Right hindlimb (tissue), 1 donor: ENCODE data around the gene RNF217.
A peak's percentile ranks its signal among the peaks of the same experiment; 100 is the strongest.

Experiments
- DNase-seq: peaks from one replicate; pipeline ENCODE4 v3.0.0-alpha.2; 2018

RNF217 gene

GRCh38 chr6:124990988-124991387 is 28.8 kb downstream of the RNF217 start:
- no peak for DNase-seq

DNA sequence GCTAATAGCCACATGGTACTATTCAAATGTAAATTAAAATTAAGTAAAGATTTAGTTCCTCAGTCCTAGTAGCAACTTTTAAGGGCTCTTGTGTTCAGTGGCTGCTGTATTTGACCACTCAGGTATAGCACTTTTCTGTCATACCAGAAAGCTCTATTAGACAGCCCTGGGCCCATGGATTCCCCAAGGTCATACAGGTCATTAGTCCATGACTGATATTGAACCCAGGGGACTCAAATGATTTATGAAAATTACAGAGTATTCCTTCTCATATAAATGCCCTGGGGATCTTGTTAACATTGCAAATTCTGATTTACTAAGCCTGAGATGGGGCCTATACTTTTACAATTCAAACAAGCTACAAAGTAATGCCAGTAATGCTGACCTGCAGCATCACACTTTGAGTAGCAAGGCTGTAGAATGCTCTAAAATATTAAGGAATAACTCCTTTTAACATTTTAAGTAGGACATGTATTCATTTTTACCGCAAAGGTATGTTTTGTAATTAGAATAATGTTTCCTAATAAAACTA is 29.6 kb downstream of the RNF217 start:
- no peak for DNase-seq

DNA sequence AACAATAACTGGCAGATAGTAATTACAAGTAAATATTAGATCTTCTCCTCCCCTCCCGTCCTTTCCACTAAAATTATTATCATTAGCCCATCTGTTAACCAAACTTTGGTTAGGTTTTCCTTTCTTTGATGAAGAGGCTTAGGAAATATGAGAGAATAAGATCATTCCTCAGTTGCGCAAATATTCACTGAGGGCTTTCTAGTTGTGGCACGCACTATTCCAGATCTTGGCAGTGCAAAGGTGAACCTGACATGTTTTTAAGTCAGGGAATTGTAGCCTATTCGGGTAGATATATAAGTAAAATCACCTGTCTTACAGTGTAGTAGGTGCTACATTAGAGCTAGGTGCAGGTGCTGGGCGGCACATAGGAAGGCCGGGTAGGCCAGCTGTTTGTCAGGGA is 31.1 kb downstream of the RNF217 start:
- no peak for DNase-seq

DNA sequence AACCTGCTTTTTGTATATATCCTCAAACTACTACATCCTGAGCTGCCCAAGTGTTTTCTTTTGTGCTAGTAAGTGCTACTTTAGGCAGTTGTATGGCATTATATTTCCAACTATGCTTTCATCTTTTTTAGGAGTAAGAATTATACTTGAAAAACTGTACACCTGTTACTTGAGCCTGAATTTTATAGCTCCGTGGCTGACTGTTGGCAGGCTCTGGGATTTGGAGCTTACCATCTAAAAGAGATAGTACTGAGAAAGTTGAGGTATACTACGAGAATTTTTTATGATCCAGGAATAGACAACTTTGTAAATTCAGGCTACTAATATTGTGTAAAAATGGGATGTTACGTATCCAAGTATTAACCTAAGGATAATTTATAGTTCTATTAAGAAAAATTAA is 32.4 kb downstream of the RNF217 start:
- no peak for DNase-seq

GRCh38 chr6:124995131-124995530 is 32.9 kb downstream of the RNF217 start:
- no peak for DNase-seq

DNA sequence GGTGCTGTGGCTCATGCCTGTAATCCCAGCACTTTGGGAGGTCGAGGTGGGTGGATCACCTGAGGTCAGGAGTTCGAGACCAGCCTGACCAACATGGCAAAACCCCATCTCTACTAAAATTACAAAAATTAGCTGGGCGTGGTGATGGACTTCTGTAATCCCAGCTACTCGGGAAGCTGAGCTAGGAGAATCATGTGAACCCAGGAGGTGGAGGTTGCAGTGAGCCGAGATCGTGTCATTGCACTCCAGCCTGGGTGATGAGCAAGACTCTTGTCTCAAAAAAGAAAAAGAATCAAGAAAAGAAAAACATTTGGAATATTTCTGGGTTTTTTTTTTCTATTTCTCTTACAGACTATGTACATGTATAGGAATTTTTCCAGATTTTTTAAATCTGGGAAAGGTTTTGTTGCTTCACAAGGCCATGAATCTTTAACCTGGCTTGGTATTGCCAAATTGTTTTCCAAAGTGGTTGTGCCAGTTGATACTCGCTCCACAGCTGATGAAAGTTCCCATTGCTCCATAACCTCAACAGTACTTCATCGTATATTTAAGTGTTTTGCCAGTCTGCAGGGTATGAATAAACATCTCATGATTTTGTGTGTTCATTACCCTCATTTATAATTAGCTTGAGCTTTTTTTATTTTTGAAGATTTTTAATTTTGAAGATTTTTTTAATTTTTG is 33.5 kb downstream of the RNF217 start:
- DNase-seq, result no peak

GRCh38 chr6:124996411-124996810 is 34.2 kb downstream of the RNF217 start:
- DNase-seq, result no peak

- no peak for DNase-seq
Measured at GRCh38 chr6:124997196-124997875, 35.1 kb downstream of the RNF217 start.

GRCh38 chr6:124999105-124999764 is 37.0 kb downstream of the RNF217 start:
- DNase-seq, result no peak

- DNase-seq, result peak; percentile 39
Measured at GRCh38 chr6:125001684-125002405, 39.6 kb downstream of the RNF217 start.

GRCh38 chr6:125002406-125002741 is 40.1 kb downstream of the RNF217 start:
- no peak for DNase-seq

DNA sequence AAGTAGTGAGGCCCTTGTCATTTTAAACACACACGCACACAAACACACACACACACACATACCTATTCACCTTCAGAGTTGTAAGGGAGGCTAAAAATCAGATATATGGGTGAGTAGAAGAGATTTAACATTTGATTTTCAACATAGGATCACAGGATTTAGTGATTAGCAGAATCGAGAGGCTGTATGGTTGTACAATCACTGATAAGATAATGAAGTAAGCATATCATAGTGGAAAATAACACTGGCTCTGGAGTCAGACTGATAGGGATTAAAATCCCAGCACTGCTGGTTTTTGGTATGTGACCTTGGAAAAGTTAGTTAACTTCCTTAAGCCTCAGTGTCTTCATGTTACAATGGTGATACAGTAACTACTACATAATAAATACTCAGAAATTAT is 40.8 kb downstream of the RNF217 start:
- DNase-seq, result no peak

GRCh38 chr6:125004198-125004597 is 42.0 kb downstream of the RNF217 start:
- DNase-seq, result no peak

- no peak for DNase-seq
Measured at GRCh38 chr6:125004797-125005595, 42.8 kb downstream of the RNF217 start.

DNA sequence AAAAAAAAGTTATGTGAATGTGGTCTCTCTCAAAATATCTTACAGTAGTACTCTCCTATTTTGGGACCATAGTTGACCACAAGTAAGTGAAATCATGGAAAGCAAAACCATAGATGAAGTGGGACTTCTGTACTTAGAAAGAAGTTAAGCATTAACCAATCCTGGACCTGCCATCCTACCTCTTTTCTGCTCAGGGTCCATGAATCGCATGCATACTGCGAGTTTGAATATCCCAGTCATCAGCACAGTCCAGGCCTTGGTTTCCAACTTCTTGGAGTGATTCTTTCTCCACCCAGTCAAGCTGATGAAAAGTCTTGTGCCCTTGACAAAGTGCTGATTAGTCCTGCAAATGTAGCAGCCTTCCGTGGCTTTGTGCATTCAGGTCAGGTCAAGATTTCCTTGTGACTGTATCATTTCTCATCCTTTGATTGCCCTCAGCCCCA is 46.0 kb downstream of the RNF217 start:
- DNase-seq, result no peak

GRCh38 chr6:125008957-125009356 is 46.7 kb downstream of the RNF217 start:
- no peak for DNase-seq

DNA sequence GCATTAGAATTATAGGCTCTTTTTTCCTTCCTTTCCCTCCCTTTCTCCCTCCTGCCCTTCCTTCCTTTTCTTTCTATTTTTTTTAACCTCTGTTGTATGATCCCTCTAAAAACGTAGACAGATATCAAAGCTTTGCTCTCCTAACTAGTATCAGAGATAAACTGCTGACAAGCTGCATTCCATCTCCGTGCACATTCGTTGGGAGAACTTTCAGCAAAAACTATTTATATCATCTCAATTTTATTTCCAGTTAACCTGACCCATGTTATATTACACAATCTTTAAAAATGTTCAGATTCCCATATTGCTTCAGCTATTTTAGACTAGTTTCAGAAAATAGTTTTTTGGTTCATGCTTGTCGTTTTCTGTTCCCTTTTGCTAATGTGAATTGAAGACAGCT is 47.3 kb downstream of the RNF217 start:
- no peak for DNase-seq

DNA sequence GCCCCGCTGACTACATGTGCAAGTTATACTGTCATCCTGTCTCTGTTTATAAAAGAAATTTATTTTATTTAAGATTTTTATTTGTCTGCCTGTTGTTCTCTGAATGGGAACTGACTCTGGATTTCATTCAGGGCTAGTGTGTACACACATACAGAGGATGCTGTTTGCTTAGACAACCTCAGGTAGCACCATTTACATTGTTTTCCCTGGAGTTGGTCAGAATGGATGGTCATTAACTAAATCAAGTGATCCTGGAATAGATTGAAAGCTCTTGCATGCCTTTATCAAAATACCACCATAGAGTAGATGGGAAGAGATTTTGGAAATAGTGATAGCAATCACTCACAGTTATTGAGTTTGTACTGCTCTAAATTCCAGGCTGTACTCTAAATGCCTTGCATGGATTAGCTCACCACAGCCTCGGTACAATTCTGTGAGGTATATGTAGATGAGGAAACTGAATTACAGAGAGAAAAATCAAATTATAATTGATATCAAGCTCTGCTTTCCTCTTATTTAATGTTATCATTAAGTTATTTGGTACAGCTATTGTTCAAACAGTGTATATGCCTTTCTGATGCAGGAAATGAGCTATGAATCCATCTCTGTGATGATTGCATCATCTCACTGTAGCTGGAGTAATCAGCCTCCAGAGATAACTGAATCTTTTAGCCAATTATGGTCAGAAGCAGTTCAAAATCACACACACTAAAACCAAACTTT is 51.9 kb downstream of the RNF217 start:
- DNase-seq, result no peak

DNA sequence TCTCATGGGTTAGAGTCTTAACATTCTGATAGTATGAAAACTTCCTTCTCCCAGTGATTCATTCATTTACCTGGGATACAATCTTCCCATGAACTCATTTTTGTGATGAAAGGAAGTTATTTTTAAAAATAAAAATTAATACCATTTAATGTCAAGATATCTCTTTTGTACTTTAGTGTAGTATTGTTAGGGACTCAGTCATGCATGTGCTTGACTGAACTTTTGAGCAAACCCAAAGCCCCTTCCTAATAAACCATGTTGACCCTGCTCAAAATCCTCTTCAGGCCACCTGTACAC is 52.4 kb downstream of the RNF217 start:
- DNase-seq, result no peak

GRCh38 chr6:125015152-125015551 is 52.9 kb downstream of the RNF217 start:
- no peak for DNase-seq

GRCh38 chr6:125018136-125018535 is 55.9 kb downstream of the RNF217 start:
- no peak for DNase-seq

- no peak for DNase-seq
Measured at GRCh38 chr6:125019281-125019680, 57.0 kb downstream of the RNF217 start.
